ENCODE data around the gene RNF220.

Gene RNF220

DNA sequence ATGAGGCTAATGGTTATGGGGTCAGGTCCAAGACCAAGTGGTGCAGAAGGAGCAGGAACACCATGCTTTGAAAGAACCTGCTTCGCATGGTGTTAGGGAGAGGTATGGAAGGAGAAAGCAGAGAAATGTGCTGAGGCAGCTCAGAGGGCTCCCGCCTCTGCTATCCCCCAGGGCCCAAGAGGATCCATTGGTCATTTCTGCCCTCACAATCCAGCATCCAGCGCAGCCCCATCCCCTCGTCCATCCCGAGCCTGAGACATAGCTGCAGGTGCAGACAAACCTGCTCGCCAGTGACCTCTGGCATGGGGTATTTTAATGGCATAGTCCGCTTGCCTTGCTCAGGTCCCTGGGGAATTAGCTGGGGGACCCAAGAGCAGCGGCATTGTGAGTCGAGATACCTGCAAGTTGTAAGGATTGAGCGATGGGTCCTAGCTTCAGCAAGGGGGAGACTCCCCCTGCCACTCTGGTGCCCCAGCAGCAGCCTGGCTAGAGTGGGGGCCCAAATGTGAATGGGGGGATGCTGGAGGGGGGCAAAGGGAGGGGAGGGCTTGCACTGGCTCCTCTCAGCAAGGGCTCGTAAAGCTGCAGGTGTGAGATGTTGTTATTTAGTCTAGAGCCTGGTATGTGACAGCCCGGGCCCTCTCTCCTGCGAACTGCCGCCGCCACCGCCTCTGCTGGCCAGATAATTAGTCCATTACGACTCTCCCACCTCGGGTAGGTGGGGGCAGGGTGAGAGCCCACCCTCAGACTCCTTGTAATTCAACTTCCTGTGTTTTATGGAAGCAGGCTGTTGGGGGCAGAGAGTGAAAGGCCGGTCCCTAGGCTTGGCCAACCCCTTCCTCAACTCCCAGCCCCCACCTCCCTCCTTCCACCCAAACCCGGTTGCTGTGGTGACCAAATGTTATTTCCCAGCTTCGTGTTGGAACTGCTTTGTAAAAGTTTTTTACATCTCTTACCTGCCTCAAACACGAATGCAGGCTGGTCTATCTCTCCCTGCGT lies 118.8 kb downstream of the RNF220 start:
- DNase-seq (ENCODE audit: low read depth in 2 of 2) = no peak

DNA sequence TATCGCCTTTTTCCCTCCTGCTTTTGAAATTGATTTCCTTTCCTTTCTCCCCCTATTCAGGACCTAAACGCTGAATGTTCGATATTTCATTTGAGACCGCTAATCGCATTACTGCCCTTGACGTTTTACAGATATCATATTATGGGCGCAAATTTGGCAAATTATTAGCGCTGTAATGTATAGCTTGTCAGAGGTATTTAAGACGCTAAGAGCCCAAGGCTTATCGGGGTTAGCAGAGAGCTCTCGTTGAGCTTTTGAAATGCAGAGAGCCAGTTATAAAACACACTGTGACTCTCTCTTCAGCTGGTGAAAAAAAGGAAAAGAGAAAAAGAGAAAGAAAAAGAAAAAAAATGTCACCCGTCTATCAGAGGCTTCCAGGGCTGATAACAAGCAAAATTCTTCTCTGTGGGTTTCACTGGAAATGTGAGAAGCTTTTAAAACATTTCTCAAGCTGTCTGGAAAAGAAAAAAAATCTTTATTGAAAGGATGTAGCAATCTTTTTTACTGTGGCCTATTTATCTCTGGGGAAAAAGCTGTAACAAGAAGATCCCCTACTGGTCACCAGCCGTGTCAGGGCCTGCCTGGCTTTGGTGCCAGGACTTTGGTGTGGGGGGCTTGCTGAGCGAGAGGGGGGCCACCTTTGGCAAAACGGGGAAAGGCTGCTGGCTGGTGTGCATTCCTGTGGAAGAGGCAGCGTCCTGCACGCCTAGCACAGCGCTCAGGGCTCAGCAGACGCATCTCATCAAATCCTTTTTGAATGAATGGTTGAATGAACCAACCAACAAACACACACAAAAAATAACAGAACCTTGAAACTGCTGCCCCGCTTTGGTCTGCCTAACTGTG lies 119.8 kb downstream of the RNF220 start:
- DNase-seq (ENCODE audit: low read depth in 2 of 2) = no peak

DNA sequence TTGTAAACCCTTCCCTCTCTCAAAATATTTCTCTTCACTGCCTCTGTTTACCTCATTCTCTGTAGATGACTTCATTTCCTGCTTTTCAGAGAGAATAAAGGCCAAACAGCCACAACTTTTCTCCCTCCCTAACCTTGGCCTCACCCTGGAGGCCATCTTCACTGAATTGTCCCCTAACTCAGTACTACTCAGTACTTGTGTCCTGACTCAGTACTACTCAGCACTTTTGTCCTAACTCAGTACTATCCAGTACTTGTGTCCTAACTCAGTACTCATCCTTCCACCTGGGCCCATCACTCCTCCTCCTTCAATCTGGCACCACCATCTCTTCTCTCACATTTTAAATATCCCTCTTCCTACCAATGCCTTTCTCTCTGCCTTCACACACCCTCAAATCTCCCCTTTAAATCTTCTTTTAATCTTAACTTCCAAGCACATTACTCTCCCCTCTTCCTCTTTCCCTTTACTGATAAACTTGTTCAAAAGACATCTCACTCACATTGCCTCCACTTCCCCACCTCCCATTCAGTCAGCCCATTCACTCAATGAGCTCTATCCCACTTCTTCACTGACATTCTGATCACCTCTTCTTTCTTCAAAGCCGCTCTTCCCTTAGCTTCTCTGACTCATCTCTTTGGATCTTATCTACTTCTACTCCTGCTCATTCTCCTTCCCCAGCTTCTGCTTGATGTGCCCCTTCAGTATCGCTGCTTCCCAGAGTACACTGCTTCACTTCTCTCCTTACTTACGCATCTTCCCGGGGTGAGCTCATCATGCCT lies 121.4 kb downstream of the RNF220 start:
- no peak for DNase-seq (ENCODE audit: low read depth in 2 of 2)

DNA sequence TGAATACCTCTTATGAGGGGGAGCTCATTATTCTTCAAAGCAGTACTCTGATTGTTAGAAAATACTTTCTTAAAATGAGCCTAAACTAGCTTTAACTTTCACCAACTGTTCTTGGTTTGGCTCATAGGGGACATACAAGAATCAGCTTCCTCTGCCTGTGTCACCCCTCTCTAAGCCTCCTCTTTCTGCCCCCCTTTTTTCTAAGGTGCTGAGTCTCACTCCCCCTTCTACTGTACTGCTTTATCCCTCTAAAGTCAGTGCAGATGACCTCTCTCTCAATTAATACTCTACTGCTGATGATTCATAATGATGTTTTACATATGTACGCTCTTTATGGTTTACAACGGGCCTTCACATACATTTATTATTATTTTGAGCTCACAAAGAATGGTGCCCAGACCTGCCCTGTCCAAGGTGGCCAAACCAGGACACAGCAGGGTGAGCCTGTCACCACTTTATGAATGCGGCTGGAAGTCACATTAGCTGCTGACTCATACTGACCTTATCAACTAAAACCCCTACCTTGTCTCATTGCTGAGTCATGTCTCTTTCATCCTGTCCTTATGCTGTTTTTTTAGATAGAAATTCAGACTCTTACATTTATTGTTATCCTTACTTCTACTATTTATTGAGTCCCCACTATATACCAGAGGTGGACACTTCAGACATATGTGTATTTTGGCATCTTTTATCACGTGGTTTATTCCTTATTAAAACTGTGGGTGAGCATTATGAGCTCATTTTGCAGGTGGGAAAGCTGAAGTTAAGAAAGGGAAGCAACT lies 126.9 kb downstream of the RNF220 start:
- no peak for DNase-seq (ENCODE audit: low read depth in 2 of 2)

DNA sequence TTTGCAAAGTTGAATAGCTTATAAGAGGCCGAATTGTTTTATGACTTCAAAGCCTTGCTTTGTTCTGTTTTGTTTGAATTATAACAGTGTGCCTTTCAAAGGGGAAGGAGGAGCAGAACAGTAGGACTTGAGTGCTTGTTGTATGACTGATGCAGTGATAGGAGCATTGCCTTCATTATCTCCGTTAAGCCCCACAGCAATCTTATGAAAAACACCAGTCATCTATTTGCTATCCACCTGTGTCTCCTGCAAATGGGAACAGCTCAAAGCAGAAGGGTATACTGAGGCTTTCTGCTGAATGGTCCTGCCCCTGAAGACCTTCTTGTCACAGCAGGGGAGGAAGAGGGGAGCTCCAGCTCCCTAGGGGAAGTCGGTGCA lies 127.5 kb downstream of the RNF220 start:
- no peak for DNase-seq (ENCODE audit: low read depth in 2 of 2)

DNA sequence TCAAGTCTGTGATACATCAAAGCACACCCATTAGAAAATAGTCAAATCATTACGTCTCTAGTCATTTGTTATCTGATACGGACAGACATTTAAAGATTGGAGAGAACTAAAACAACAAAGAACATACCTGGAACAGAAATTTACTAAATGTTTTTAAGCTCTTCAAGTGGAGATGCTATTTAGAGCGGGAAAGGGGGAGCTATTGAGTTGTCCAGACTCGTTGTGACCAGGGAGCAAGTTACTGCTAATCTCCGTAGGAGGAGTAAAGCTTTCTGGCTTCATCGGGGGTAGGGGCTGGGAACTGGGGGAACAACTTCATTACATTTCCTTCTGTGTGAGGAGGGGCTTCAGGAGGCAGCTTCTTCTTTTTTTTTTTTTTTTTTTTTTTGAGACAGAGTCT lies 129.7 kb downstream of the RNF220 start:
- no peak for DNase-seq (ENCODE audit: low read depth in 2 of 2)

DNA sequence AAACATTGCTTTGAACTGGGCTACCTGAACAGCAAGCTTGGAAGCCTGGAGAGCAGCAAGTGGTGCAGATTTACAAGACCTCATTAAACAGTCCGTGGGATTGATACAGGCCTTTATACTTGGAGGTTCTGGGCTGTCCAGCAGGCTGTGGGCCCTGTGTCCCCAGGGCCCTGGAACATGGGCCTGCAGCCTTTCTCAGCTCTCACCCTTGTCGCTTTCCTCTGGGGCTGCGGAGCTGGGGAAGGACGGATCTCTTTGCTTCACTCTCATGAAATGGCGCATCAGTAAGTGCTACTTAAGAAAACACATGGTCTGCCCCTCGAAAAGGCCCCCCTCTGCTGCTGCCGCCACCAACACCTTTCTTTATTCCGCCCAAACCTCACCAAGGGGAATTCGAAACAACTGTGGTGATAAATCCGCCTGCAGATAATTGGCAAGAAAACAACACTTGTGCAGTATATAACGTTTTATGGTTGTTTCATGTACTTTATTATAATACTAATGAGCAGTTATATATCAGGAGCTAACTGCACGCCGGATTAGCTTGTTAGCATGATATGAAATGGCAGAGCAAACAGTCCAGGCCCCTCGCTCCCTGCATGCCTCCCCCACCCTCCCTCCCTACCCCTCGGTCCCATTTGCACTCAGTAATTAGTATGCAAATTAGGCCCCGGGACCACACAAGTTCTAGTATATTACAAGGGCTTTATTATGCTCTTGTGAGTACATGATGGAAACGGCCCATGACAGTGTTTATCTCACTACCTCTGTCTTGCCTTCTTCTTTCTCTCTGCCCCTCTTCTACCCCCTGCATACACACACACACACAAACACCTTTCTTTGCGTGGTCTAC lies 131.5 kb downstream of the RNF220 start:
- DNase-seq (ENCODE audit: low read depth in 2 of 2) = no peak

DNA sequence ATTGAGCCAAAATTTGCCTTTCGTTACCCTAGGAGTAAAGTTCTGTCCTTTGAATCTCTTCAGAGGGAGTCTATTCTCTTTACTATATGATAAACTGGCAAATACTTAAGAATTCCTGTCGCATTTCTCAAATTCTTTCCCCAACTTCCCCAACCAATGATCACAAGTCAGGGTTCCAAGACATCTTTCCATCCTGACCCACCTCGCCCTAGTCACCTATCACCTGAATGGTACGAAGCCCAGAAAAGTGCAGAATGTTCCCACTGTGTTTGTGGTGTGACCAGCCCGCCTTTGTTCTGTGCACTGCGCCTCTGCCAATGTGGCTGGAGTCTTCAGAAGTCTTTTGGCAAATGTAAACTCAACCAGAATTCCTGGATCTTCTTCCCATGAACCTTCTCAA lies 132.5 kb downstream of the RNF220 start:
- no peak for DNase-seq (ENCODE audit: low read depth in 2 of 2)

DNA sequence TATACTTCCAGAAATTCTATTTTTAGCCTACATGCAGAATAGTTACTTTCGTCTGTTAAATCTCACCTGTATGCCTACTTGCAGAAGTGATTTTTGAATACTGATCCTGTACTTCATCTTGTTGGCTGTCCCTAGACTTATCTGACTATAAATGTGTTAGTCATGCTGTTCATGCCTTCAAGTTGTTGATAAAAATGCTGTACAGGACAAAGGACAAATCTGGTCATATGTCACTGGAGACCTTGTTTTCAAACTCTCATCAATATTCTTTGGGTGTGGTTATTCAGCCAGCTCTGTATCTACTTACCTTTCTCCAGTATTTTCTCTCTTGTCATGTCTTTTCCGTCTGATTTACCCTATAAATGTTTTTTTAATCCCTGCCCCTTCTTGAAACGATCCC lies 132.9 kb downstream of the RNF220 start:
- no peak for DNase-seq (ENCODE audit: low read depth in 2 of 2)

DNA sequence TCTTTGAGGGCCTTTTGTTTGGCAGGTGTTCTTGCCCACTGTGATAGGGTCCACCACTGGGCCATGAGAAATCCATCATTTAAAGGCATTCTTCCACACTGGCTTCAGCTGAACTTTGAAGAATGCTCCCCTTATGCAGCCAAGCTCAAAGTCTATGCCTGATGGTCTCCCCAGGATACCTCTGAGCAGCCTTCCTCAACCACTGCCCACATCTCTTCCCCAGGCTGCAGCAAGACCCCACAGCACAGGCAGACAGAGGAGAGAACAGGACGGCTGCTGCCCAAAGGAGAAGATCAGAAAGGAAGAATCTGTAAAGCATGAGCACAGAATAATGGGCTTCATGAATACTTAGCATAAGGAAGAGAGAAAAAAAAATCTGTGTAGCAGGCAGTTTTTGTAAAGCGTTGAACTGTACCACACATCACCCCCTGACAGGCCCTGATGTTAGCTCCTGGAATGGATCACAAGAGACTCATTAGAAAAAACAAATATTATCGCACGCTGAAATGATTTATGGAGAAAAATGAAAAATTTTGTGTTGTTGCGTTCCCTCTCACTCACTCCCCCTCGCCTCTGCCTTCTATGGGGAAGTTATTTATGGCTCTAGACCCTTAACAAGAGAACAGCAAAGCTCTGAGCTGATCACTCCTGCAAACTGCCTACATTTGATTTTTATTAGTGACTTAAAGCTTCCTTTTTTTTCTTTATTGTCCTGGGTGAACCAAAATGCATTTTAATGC lies 135.1 kb downstream of the RNF220 start:
- no peak for DNase-seq (ENCODE audit: low read depth in 2 of 2)

DNA sequence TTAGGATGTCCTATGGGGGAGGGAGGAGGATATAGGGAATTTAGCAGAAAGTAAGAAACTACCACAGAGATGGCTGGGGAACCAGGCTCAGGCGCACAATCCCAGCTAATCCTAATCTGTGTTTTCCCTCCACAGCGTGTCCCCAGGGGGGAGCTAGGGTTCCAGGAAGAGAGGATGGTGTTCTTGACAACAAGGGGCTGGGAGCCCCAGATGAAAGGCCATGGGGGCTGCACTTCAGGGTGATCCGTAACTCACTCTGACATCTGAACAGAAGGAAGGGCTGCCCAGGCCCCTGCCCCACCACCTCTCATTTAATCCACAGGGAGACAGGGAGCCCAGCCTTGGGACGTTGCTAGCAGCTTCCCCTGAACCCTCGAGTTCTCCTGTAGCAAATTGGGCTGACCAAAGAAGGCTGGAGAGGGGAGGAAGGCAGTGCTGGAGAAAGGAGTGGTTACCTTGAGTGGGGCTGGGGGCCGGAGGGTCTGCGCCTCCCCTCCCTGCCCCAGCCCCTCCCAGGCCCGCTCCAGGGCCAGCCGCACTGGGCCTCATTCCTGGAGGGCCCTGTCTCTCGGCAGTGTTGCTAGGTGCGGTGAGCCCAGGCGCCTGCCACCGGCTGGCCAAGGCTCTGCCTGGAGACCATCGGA lies 137.5 kb downstream of the RNF220 start:
- DNase-seq (ENCODE audit: low read depth in 2 of 2) = no peak

DNA sequence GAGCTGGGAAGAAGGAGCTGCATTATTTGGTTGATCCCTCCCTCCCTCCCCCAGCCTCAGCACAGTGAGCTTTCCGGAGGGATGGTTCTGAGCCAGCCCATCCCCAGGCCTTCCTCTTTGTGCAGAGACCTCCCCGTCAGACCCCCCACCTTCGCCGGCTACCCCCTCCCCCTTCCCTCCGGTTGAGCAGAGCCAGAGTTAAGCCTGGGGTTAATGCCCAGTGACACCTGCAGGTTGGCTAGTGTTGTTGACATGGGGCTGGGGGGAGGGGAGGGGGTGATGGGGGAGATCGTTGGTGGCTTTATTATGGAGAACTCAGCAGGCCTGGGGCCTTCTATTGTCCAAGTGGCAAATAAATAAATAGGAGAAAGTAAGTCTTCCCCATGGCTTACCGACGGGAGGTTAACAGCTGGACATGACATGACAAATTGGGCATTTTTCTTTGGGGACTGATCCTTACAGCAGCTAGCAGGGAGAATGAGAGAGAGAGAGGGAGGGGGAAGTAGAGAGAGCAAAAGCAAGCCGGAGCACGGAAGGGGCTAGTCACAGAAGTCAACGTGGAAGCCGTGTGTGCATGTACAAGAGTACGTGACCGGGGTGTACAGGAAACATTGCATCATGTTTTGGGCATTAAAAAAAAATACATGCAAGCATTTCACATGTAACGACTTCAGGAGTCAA lies 138.1 kb downstream of the RNF220 start:
- no peak for DNase-seq (ENCODE audit: low read depth in 2 of 2)

DNA sequence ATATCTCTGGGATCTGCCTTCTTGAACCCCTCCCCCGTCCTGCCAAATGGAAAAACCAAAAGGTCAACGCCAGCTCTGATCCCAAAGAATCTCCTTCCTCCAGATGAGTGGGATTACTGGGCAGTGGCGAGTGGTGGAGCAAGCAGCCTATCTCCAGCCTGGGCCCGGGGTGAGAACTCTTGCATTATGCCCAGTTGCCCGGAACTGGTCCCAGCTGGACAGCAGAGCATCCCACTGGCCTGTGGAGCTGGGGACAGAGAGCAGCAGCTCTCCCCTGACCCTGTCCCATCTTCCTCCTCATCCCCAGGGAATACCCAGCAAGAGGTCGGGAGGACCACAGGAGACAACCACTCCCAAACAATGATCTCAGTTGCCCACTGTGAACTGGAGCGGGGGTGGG lies 138.7 kb downstream of the RNF220 start:
- DNase-seq (ENCODE audit: low read depth in 2 of 2) = no peak

DNA sequence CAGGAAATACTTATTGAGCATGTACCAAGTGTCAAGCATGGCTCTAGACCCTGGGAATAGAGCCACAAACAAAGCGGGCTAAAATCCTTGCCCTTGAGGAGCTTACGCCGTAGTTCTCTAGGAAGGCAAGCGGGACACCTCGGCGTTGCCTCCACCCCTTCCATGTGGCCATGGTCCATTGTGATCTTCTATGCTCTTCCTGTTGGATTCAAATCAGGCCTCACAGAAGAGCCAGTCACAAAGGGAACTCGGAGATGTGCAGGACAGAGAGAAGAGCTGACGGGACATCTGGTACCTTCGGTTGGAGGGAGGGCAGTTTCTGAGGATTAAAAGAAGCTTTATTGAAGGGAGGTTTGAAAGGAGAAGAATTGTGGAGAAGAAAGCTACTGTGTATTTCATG lies 139.9 kb downstream of the RNF220 start:
- DNase-seq (ENCODE audit: low read depth in 2 of 2) = no peak

DNA sequence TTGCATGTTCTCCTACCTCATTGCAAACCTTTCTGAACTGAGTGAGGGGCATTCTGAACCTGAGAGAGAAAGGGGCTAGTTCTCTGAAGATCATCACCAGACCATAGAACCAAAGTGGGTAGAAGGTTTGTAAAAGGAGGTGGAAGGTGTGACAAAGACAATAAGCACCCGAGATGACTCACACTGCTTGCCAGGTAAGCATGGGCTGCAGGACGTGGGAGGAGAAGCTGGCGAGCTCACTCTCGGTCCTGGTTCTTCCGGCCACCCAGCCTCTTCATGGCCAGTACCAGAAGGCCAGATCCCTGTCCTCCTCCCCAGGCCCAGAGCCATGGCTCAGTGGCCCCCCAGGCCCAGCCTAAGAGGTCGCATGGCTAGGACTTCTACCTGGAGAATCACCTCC lies 140.9 kb downstream of the RNF220 start:
- no peak for DNase-seq (ENCODE audit: low read depth in 2 of 2)

DNA sequence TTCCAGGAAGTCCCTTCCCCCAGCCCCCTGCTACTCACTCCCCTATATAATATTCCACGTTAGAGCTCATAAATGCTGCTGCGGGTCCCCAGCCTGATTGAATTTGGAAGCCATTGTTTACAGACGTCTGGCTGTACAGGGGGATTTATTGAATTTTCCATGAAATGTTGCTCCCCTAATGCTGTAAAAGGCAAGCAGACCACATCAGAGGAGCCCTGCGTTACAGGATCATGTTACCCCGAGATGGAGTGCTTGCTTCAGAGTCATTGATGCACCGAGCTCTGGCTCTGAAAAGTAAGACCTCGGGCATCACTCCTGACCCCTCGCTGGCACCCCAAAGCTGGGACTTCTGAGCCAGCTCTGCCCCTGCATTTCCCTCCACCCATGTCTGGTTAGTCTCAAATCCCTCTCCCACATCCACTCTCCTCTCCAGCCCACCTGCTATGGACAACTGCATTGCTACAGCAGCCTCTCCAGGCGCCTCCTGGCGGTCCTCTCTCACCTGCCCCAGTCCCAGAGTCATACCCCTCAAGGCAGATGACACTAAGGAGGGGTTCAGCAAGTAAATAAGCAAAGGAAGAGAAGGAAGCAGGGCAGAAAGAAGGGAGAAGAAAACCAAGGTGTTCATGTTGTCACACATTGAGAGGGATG lies 141.5 kb downstream of the RNF220 start:
- no peak for DNase-seq (ENCODE audit: low read depth in 2 of 2)

DNA sequence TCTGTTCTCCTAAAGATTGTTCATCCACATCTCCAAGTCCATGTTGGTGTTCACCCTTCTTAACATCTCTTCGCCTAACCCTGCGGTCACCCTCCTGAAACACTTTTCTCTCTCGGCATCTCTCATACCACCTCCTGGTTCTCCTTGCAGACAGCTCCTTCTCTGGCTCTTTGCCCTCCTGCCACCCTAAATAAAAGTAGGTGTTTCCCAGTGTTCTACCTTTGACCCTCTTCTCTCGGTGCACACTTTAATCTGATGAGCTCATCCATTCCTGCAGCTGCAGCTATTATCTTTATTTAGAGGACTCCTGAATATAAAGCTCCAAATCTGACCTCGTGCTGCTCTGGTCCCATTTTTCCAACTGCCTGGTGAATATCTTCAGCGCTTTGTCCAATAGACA lies 142.3 kb downstream of the RNF220 start:
- no peak for DNase-seq (ENCODE audit: low read depth in 2 of 2)

DNA sequence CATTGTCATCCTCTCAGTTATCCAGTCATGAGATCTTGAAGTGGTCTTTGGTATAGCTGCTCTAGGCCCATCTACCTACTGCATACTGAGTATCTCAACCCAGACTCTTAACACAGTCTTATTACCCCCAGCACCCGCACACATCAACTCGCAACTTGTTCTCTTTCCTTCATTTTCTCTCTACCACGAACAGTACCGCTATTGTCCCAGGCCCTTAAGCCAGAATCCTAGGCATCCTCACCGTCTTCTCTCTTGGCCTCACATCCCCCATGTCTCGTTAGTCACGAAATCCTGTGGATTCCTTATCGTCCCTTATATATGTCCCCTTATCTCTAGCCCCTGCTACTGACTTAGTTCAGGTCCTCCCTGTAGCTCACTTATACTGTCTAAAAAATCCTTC lies 142.8 kb downstream of the RNF220 start:
- DNase-seq (ENCODE audit: low read depth in 2 of 2) = no peak

Data from activated CD4-positive, alpha-beta T cell treated with anti-CD3 and anti-CD28 coated beads for 24 hours (primary cell).